Urinary bladder (tissue), 4 donors: ENCODE measurements around the gene LUC7L2. TPM values are rescaled to one million over a fixed set of nuclear protein-coding genes. Genes with fewer than 3 reads are reported as not detected.

Source experiments
- DNase-seq: peaks from one replicate; pipeline ENCODE4 v3.0.0-alpha.2; 2015; ENCODE audit errors: extremely low spot score
- H3K27ac ChIP-seq: one replicate; pipeline ENCODE4 v1.5.1; 2013; ENCODE audit warnings: low read depth, mild to moderate bottlenecking, moderate library complexity
- H3K36me3 ChIP-seq: one replicate; pipeline ENCODE4 v1.6.1; 2013; ENCODE audit warnings: mild to moderate bottlenecking, moderate library complexity; ENCODE audit not compliant: insufficient read depth
- H3K4me1 ChIP-seq: one replicate; pipeline ENCODE4 v1.6.1; 2013; ENCODE audit warnings: mild to moderate bottlenecking, moderate library complexity; ENCODE audit not compliant: insufficient read depth
- H3K4me3 ChIP-seq: one replicate; pipeline ENCODE4 v1.5.1; 2013; ENCODE audit warnings: low read depth, low read length
- WGBS: extraction: QIAGEN DNeasy Blood & Tissue Kit; methylation state at CpG from one replicate; pipeline ENCODE4 v1.1.7; 2013; 5-methylcytosine and 5-hydroxymethylcytosine counted together
- polyA plus RNA-seq: library from polyadenylated mRNA; stranded (reverse); fragments of 200-250 nt; gene quantifications from one replicate; pipeline ENCODE4 v1.2.3, GENCODE V29; 2013
- total RNA-seq: library from RNA; depleted of rRNA; stranded (reverse); fragments of >200 nt; gene quantifications from one replicate; pipeline ENCODE4 v1.2.3, GENCODE V29; 2014
- donor health status: healthy with polysubstance abuse.
- donor health status: healthy.

Gene LUC7L2
- total and polyA plus RNA-seq, 2 donors: 54.0 to 94.0 TPM

- H3K4me1 ChIP-seq: no peaks in the 10 kb centered on the region
- H3K36me3 ChIP-seq: peaks cover 3% of the 10 kb centered on the region
- H3K27ac ChIP-seq: no peak overlapping the region
- no peak for DNase-seq
- H3K4me3 ChIP-seq: no peak overlapping the region
- 6% methylated on average over 3 of the region's 3 CpGs for WGBS
Measured at GRCh38 chr7:139361523-139361922, 1.8 kb downstream of the LUC7L2 start.

DNA sequence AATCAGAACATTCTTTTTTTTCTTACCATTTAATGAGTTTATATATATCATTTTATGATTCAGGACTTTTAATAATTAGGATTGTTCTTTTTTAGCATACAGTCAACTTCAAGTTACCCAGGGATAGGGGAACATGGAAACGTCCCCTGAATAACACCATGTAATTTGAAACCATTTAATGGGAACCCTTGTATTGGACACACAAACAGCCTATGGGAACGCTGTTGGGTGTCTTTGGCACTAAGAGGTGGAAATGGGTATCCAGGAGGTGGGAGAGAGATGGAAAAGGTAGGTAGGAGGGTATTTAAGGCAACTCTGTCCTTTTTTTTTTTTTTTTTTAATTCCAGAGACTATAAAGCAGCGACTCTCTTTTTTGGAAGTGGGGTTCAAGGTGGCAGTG, 2.6 kb downstream of the LUC7L2 start:
- H3K4me1 ChIP-seq: no peaks in the 10 kb centered on the region
- WGBS: 50% methylated on average over 3 of the region's 3 CpGs
- peaks cover 3% of the 10 kb centered on the region for H3K36me3 ChIP-seq
- no peak for DNase-seq
- peak overlapping the region; percentile 19 for H3K27ac ChIP-seq
- H3K4me3 ChIP-seq: no peak overlapping the region

DNA sequence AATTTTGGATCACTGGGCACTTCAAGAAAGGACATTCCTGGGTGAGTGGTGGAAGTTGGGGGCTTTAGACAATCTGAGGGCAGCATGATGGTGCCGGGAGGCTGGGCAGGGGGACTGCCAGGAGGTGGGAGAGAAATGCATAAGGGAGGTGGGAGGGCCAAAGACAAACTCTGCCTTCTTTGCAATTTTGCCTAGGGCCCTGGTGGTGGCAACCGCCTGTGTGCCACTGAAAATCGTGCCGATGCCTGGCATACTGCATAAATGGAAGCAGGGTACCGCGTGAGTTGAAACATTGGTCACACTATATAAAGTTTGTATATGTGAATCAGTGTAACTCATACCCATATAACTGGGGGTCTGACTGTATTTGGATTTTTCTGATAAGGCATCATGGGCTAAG, 3.3 kb downstream of the LUC7L2 start:
- WGBS: 86% methylated on average over 6 of the region's 6 CpGs
- Histone ChIP-seq H3K36me3 (peaks cover 3% of the 10 kb centered on the region), H3K4me3 (no peak overlapping the region), H3K4me1 (no peaks in the 10 kb centered on the region), H3K27ac (no peak overlapping the region)
- DNase-seq: no peak

DNA sequence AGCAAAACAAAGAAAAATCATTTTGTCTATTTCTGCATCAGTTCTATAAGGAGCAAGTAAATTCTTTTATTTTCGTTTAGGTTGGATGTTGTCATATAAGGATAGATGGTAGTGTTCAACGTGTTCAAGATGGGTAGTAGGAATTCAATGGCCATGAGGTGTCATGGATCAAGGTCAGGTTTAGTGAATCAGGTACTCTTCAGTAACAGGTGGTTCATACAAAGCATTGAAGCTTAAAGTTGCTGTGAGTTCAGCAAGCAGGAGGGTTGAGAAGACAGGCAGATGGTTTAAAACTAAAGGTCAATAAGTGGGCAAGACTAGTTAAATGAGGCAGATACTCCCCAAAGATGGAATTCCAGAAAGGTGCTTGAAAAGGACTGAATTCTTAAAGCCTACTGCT, 5.6 kb downstream of the LUC7L2 start:
- H3K27ac ChIP-seq: no peak overlapping the region
- H3K4me3 ChIP-seq: no peak overlapping the region
- no peak for DNase-seq
- H3K4me1 ChIP-seq: no peaks in the 10 kb centered on the region
- peaks cover 3% of the 10 kb centered on the region for H3K36me3 ChIP-seq
- 86% methylated on average over 2 of the region's 2 CpGs for WGBS

GRCh38 chr7:139366400-139366799, 6.7 kb downstream of the LUC7L2 start:
- H3K4me1 ChIP-seq: no peaks in the 10 kb centered on the region
- DNase-seq: no peak
- no peak overlapping the region for H3K4me3 ChIP-seq
- no peak overlapping the region for H3K27ac ChIP-seq
- peaks cover 3% of the 10 kb centered on the region for H3K36me3 ChIP-seq
- 94% methylated on average over 6 of the region's 6 CpGs for WGBS

DNA sequence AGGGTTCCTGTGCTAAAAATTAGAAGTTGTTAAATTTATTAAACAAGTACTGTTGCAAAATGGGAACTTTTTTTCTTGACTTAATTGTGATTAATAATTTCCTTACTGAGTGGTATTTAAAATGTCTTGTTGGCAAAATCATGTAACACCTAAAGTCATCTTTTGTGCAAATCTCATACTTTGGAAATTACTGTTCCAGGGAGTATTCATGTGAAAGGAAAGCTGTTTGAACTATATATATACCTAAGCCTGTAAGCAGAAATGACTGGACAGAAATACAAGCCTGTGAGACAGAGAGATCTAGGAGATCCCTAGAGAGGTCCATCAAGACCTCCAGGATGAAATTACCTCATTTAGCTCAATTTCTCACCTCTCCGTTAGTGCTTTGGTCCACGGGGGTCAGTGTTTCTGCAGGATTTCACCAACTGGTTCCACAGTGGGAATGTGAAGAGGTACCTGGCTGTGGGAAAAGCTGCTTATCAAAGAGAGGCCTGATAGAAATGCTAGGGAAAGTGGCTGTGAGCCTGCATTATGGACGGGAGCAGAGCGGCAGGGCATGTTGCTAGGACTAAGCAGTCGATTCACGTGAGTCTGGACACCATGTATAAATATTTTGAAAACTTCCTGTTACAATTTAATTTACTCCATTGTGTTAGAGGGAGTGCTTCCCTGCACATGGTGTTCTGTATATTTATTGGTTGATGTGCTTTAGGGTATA, 7.9 kb downstream of the LUC7L2 start:
- DNase-seq: no peak
- no peak overlapping the region for H3K4me3 ChIP-seq
- no peaks in the 10 kb centered on the region for H3K4me1 ChIP-seq
- 74% methylated on average over 6 of the region's 6 CpGs for WGBS
- no peak overlapping the region for H3K27ac ChIP-seq
- H3K36me3 ChIP-seq: peaks cover 3% of the 10 kb centered on the region

DNA sequence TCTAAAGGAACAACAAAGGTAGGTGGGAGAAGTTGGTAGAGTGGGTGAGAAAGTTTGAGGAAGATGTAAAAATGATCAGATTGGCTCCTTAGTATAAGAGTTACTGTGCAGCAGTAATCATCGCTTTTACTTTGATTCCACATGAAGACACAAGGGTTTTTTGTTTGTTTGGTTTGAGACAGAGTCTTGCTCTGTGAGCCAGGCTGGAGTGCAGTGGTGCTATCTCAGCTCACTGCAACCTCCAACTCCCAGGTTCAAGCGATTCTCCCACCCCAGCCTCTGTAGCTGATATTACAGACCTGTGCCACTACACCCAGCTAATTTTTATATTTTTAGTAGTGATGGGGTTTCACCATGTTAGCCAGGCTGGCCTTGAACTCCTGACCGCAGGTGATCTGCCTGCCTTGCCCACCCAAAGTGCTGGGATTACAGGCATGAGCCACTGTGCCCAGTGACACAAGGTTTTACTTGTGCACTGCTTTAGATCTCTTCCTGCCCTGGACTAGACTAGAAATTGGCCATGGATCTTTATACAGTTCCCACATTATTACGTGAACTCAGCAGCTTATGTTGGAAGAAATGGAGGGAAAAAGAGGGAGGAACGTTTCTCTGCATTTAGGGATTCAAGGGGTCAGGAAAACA, 10.7 kb downstream of the LUC7L2 start:
- Histone ChIP-seq H3K4me3 (no peak overlapping the region), H3K4me1 (no peaks in the 10 kb centered on the region), H3K27ac (no peak overlapping the region), H3K36me3 (peaks cover 2% of the 10 kb centered on the region)
- WGBS: 74% methylated on average over 5 of the region's 5 CpGs
- DNase-seq: no peak

- H3K4me1 ChIP-seq: no peaks in the 10 kb centered on the region
- H3K4me3 ChIP-seq: no peak overlapping the region
- no peak overlapping the region for H3K27ac ChIP-seq
- no peak for DNase-seq
- WGBS: 90% methylated on average over 1 of the region's 1 CpG
- H3K36me3 ChIP-seq: no peaks in the 10 kb centered on the region
Measured at GRCh38 chr7:139370943-139371313, 11.2 kb downstream of the LUC7L2 start.

DNA sequence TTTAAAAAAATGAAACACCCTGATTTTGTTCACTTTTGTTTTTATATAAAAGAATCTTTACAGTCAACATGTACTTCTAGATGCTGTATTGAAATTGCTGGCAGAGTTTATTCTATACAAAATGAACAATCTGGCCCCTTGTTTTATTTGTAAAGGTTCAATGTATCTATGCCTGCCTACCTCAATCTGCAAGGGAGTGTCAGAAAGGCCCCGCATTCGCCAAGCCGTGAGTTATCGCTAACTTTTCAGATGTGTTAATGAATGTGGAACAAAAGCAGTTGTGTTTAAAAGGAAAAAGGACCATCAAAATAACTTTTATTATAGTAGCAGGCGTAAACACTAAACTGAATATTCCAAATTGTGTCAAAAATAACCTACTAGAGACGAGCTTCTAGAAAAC, 14.6 kb downstream of the LUC7L2 start:
- DNase-seq: no peak
- Histone ChIP-seq H3K4me3 (no peak overlapping the region), H3K4me1 (no peaks in the 10 kb centered on the region), H3K36me3 (no peaks in the 10 kb centered on the region), H3K27ac (no peak overlapping the region)
- WGBS: 87% methylated on average over 6 of the region's 6 CpGs

GRCh38 chr7:139382439-139382838, 22.7 kb downstream of the LUC7L2 start:
- no peaks in the 10 kb centered on the region for H3K4me1 ChIP-seq
- WGBS: 93% methylated on average over 6 of the region's 6 CpGs
- H3K36me3 ChIP-seq: no peaks in the 10 kb centered on the region
- no peak overlapping the region for H3K4me3 ChIP-seq
- H3K27ac ChIP-seq: no peak overlapping the region
- DNase-seq: no peak

DNA sequence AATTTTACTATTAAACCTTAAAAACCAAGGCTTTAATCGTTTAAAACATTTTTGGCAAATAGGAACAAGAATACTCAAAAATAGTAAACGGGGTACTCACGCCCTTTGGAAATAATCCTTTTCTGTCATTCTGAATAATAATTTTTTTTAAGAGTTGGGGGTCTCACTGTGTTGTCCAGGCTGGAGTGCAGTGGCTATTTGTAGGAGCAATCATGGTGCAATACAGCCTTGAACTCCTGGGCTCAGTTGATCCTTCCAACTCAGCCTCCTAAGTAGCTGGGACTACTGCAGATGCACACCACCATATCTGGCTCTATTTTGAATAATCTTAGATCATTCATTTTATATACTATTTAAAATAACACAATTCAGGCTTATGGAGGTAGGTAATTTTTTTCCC, 24.9 kb downstream of the LUC7L2 start:
- Histone ChIP-seq H3K4me3 (no peak overlapping the region), H3K4me1 (no peaks in the 10 kb centered on the region), H3K27ac (no peak overlapping the region), H3K36me3 (no peaks in the 10 kb centered on the region)
- WGBS: 97% methylated on average over 3 of the region's 3 CpGs
- no peak for DNase-seq

DNA sequence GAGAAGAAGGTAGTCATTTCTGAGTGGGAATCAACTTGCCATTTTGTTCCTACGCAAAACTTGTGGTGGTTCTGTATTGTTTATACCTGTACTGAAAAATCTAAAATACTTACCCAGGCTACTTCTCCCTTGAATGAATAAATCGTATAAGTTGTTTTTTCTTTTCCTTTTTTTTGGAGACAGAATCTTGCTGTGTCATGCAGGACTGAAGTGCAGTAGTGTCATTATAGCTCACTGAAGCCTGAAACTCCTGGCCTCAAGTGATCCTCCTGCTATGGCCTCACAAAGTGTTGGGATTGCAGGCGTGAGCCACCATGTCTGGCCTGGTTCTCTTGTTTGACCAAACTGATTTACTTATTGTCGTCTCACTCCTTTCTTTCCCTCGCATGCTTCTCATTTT, 27.9 kb downstream of the LUC7L2 start:
- Histone ChIP-seq H3K4me3 (no peak overlapping the region), H3K36me3 (no peaks in the 10 kb centered on the region), H3K27ac (no peak overlapping the region), H3K4me1 (no peaks in the 10 kb centered on the region)
- WGBS: 88% methylated on average over 5 of the region's 5 CpGs
- DNase-seq: no peak

DNA sequence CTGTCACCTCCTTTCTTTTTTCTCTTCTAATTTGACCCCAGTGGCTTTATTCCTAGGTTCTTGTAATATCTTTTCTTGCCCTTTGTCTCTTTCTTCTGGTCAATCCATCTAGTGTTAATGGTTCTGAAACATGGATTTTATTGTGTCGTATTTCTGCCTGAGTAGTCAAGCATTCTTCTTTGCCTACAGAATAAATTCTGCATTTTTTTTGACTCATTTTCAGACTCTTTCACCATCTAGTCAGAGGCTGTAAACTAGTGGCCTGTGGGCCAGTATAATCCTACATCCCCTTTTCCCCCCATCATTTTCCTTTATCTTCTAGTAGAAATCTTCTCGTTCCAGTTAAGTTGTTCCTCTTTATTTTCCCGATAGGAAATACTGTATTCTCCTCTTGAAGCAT, 29.4 kb downstream of the LUC7L2 start:
- Histone ChIP-seq H3K4me1 (no peaks in the 10 kb centered on the region), H3K36me3 (no peaks in the 10 kb centered on the region), H3K4me3 (no peak overlapping the region), H3K27ac (no peak overlapping the region)
- DNase-seq: no peak
- 91% methylated on average over 3 of the region's 3 CpGs for WGBS

- Histone ChIP-seq H3K36me3 (no peaks in the 10 kb centered on the region), H3K4me1 (no peaks in the 10 kb centered on the region), H3K27ac (no peak overlapping the region), H3K4me3 (no peak overlapping the region)
- DNase-seq: no peak
- over 99% methylated on average over 2 of the region's 2 CpGs for WGBS
Measured at GRCh38 chr7:139389774-139390173, 30.1 kb downstream of the LUC7L2 start.
